ENCODE data around the gene PRPSAP2.
"Not testable (repeated sequence)": the region's sequence is repeated elsewhere in the genome, so short reads cannot be mapped to it uniquely, and the experiment has no call there.

Gene PRPSAP2

DNA sequence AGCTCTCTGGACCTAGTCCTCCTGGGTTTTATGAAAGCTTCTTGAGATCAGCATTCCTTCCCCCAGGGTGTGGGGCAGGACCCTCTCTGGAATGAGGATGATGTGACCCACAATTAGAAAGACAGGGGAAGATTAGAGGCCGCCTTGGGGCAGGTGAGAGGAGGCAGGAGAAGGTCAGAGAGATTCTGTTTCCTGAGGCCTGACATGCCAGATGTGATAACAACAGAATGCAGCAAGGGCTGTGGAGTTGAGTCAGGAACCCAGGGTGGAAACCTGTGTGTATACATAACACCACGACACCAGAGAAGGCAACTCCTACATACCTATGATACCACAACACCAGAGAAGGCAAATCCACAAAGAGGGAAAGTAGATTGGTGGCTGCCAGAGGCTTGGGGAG is 88.6 kb downstream of the PRPSAP2 start:
- no peak for DNase-seq

DNA sequence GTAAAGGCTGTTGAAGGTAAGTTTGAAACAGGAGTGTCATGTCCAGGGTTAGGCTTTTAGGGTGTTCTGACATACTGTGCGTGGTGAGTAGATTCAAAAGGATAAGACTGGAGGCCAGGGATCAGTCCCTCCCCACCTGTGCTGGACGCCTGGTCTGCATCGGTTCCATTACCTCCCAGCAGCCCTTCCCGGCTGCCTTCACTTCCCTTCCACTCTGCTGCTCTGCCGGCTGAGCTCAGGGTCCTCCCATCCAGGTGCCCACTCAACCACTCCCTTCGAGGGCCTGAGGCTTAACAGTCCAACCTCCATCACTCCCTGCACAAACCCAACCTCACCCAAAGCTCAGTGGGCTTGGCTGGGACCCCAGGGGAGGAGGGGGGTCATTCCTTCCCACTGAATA is 89.9 kb downstream of the PRPSAP2 start:
- DNase-seq, result no peak

DNA sequence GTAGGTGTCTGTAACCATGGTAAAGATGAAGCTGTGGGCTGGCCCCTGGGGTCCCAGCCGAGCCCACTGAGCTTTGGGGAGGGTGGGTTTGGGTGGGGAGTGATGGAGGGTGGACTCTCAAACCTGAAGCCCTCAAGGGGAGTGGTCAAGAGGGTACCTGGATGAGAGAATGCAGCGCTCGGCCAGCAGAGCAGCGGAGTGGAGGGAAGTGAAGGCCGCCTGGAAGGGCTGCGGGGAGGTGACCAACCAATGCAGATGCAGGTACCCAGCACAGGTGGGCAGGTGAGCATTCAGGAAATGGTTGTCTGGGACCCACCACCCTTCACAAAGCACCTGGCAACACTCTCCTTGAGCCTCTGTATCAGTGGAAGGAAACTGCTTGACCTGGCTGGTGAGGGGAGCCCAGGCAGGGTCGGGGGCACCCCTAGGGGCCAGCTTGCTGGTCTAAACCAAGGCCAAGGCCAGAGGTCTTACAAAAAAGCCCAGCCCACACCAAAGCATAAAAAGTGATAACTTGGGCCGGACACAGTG is 90.6 kb downstream of the PRPSAP2 start:
- no peak for DNase-seq

DNA sequence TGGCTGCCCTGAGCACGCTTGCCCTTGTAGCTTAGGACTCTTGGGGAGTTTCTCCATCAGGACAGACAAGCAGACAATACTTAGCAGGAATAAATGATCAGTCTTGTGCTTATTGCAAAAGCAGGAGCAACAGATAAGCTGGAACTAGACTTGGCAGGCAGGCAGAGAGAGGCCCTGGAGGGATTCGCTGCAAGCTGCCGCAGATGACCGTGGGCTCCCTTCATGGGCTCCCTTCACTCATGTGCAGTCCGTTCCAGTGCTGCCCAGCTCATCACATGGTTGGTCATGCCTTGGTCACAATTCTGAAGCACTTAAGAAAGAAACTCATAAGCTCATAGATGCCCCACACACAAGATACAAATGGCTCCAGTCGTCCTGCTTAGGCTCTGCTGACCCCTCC is 91.6 kb downstream of the PRPSAP2 start:
- DNase-seq, result no peak

DNA sequence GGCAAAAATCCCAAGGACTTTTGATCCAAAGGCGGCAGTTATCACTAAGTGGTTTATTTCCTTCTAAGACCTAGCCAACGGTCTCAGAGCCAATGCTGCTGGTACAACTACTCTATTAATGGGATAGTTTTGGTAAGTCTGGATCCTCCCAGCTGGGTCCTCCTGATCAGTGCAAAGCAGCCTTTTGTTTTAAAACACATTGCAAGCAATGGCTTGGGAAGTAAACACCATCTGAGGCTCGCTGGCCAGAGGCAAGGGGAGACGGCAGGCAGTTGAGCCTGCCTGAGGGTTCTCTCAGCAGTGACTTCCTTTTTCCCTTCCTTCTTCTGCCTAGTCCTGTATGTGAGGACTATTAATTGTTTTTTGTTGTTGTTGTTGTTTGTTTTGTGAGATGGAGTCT is 92.4 kb downstream of the PRPSAP2 start:
- DNase-seq, result no peak

DNA sequence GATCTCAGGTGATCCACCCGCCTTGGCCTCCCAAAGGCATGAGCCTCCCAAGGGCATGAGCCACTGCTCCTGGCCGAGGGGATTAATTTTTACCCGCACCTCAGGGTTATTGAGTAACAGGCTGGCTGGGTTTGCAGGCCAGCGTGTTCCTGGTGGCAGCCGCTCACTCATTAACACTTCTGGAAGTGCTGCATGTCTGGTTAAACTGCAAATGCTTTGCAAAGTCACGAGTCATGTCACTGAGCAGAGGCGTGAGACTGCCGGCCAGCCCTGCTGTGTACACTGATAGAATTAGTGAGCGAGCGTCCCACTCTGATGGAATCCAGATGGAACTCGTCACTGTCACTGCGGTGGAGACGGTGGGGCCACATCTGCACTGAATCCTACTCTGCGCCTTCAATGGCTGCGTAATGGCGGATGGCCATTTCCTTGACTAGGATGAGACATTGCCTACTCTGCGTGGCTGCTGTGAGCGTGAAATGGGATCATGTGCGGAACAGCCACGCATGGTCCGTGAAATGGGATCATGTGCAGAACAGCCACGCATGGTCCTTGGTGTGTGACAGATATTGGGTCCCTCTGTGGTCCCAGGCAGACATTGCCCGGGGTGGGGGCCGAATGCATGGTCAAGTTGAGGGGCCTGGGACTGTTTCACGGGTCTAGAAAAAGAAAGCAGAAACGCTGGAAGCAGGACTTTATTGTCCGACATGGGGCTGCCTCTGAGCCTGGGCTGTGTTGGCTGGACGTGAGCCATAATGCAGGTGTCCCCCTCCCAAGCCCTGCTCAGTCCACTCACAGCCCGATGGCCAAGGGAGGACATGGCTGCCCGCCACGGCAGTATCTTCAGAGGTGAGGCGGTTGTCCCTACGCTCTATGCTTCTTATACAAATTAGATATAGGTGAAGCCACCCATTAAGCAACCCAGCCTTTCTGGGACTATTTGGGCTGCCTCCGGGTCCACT is 93.3 kb downstream of the PRPSAP2 start:
- DNase-seq, result no peak

GRCh38 chr17:18951941-18952842 is 94.3 kb downstream of the PRPSAP2 start, which contains the start of gene SLC5A10:
SLC5A10 (plus strand) TSS chr17:18952165; CDS start chr17:18952206, 41 bp downstream.
- no peak for DNase-seq

GRCh38 chr17:18953231-18953728 is 95.3 kb downstream of the PRPSAP2 start:
- no peak for DNase-seq

GRCh38 chr17:18954321-18954720 is 96.4 kb downstream of the PRPSAP2 start:
- DNase-seq, result no peak

DNA sequence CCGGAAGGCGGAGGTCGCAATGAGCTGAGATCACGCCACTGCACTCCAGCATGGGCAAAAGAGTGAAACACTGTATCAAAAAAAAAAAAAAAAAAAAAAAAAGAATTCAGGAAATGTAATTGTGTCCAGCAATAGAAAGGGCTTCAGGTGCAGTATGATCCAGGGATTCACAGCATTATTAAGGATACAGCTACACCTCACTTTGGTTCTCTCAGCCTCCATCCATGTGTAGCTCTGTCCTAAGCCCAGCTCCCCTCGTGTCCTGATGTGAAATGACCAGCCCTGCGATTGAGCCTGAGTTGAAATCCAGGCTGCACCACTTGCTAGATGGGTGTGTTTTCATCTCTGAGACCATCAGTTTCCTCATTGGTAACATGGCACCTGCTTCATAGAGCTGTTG is 97.1 kb downstream of the PRPSAP2 start:
- no peak for DNase-seq

DNA sequence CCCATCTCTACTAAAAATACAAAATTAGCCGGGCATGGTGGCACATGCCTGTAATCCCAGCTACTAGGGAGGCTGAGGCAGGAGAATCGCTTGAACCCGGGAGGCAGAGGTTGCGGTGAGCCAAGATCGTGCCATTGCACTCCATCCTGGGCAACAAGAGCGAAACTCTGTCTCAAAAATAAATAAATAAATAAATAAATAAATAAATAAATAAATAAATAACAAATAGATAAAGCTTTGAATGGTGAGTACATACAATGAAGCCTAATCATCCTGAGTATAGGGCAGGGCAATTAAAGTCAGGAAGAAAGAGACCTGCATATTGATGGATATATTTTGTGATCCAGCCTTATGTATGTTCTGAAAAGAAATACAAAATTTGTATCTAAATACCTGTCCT is 98.1 kb downstream of the PRPSAP2 start:
- DNase-seq, result not testable (repeated sequence)

GRCh38 chr17:18956581-18956980 is 98.7 kb downstream of the PRPSAP2 start:
- no peak for DNase-seq

GRCh38 chr17:18957831-18958230 is 99.9 kb downstream of the PRPSAP2 start:
- DNase-seq, result no peak

DNA sequence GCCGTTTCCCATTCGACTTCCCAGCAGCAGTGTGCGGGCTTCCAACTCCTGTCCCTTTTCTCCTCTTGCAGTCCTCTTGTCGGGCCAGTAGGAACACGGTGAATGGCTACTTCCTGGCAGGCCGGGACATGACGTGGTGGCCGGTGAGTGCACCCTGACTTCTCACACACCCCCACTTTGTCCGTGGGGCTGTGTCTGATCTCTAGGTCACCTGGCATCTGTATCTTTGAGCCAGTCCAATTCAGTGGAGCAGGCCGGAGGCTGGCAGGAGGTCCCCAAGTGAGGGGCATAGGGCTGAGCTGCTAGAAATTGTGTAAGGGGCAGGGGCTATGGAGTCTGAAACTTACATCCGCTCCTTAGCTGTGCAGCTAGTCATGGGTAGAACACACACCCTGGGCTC is 100.7 kb downstream of the PRPSAP2 start:
- no peak for DNase-seq

- DNase-seq, result no peak
Measured at GRCh38 chr17:18959071-18959844, 101.3 kb downstream of the PRPSAP2 start.

- no peak for DNase-seq
Measured at GRCh38 chr17:18959845-18960240, 101.9 kb downstream of the PRPSAP2 start.

DNA sequence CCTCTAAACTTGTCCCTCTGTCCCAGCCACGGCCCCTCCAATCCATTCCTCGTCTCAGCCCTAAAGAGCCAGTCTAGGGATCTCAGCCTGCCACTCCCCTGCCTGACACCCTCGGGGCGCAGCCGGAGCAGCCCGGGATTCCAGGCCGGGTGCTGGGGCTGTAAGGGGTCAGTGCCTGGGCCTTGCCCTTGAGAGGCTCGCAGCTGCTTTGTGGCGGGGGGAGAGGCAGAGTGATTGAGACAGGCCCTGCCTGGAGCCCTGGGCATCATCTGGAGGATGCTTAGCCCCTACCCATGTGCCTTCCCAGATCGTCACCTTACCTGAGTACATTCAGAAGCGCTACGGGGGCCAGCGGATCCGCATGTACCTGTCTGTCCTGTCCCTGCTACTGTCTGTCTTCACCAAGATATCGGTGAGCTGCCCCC is 102.3 kb downstream of the PRPSAP2 start:
- no peak for DNase-seq

- peak; percentile 50 for DNase-seq
Measured at GRCh38 chr17:18960803-18961511, 103.0 kb downstream of the PRPSAP2 start.

DNA sequence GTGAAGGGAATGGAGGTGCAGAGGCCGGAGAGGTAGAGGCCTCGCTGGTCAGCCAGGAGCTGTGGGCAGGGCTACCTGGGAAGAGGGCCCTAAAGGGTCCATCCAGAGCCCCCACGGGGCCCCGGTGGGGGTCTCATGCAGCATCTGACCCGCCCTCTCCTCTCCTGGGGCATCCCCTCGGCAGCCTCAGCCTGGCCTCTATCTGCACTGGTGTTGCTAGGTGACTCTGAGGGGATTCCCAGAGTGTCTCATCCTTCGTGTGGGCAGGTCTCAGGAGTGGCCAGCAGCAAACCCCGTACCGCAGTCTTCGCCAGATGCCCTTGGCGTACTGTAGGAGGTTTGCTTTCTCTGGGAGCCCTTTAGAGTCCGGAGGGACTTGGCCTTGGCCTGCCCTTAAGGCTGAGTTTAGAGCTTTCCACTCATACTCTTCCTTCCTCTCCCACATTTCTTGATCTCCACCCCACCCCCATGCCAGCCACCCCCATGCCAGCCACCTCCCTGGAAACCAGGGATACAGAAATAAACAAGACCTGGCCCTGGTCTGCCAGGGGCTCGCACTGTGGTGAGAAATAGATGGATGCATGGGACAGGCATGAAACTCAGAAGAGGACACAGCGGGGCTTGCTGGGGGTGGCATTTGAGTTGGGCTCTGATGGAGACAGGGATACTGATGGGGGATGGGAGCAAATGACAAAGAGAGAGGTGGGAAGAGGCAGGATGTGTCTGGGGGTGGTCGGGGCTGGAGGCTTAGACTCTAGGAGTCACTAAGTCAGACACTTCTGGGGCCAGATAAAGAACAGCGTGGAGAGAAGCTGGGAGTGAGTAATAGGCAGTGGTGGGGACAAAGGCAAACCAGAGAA is 103.9 kb downstream of the PRPSAP2 start:
- DNase-seq, result no peak

DNA sequence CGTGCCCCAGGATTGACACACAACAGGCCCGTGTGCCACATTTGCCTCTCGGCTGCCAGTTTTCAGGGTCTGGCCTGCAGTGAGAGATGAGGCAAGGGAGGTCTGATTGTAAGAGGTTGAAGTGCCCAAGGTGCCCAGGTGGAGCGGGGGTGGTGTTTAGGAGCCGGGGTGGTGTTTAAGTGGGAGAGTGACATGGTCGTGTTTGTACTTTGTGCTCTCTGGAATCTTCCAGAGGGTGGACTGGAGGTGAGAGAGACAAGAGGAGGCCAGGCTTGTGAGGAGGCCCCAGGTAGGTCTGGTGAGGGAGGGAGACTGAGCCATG is 104.5 kb downstream of the PRPSAP2 start:
- no peak for DNase-seq

All from HCEC 1CT (cell line).